HTERT RPE-1 (cell line): ENCODE data around the gene DOCK1.

Source experiments
- in situ Hi-C: fragments of 300-500 bp; cut with MboI; formaldehyde crosslinking; loops from 4 replicates; pipeline ENCODE4 v1.14.3; 2020; ENCODE audit warnings: low sequenced_read_pairs

Gene DOCK1

GRCh38 chr10:127129104-127129503 lies 223.9 kb downstream of the DOCK1 start:
- in situ Hi-C loops: no loop called here

GRCh38 chr10:127132451-127132850 lies 227.2 kb downstream of the DOCK1 start:
- in situ Hi-C loops: no loop called here

GRCh38 chr10:127133225-127133624 lies 228.0 kb downstream of the DOCK1 start:
- in situ Hi-C loops: no loop called here

GRCh38 chr10:127133672-127134500 lies 228.7 kb downstream of the DOCK1 start:
- in situ Hi-C loops: no loop called here

GRCh38 chr10:127135844-127136577 lies 230.8 kb downstream of the DOCK1 start:
- in situ Hi-C loops: no loop called here

- in situ Hi-C loops: no loop called here
Observed at GRCh38 chr10:127137391-127137790, 232.2 kb downstream of the DOCK1 start.

- in situ Hi-C loops: no loop called here
Observed at GRCh38 chr10:127142136-127142535, 236.9 kb downstream of the DOCK1 start.

- in situ Hi-C loops: no loop called here
Observed at GRCh38 chr10:127142856-127143255, 237.6 kb downstream of the DOCK1 start.

DNA sequence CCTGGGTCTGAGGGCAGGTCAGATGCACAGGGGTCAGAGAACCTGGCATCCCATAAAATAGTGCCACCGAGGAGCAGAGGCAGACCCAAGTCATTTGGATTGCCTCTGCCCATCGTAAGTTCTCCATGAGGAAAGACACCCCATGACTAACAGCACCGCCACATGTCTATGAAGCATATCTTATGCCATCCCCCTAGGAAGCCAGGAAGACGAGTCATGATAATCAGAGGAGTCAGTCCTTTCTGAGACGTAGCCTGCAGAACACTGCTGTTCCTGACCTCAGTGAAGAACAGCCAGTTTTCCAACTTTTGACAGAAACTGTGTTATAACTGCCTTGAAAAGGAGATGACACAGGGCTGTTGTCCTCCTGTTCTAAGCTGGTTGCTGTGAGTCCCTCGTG lies 239.9 kb downstream of the DOCK1 start:
- in situ Hi-C loops: no loop called here

DNA sequence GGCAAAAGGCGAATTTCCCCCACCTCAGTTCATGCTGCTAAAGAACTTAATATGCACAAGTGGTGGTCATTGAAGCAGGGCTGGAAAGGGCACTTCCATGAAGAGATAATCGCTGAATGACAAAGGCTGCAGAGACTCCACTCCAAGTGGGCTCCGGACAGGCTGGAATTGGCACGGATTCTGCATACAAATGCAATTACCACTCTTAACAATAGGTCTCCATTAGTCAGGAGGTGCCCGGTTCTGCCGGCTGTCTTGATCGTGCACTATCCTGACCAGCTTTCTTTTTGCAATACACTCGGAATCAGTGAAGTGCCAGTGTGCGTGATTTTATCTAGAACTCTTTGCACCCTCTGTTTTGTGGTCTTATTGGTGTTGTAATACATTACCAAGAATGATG lies 241.4 kb downstream of the DOCK1 start:
- in situ Hi-C loops: no loop called here

- in situ Hi-C loops: no loop called here
Observed at GRCh38 chr10:127148066-127148932, 243.1 kb downstream of the DOCK1 start.

DNA sequence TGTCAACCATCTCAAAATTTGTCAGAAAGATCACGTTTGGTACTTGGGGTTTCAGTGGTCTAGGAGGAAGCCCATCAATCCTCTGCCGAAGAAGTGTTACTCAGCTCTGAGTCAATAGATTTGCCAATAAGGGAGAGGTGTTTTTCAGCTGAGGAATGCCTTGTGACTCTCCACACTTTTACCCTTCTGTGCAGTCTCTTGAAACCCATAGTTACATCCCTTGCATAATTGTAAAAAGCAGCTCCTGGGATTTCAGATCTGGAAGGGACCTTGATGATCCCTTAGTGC lies 243.6 kb downstream of the DOCK1 start:
- in situ Hi-C loops: no loop called here

- in situ Hi-C loops: no loop called here
Observed at GRCh38 chr10:127149501-127150081, 244.4 kb downstream of the DOCK1 start.

DNA sequence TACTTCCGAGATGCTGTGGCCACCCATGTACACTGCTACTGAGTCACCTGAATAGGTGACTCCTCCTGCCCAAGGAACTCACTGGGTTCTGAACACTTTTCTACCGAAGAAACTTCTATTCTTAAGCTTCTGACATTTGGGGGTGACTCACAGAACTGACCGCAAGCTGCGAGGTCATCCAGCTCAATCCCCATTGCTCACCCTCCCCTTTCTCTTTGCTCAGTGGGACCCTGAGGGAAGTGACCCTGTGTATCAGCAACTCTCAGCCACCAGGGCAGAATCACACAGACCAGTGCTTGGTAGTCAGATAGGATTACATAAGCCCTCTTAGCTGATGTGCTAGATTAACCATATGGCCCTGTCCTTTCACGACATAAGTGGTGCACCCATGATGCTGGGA lies 244.9 kb downstream of the DOCK1 start:
- in situ Hi-C loops: no loop called here

DNA sequence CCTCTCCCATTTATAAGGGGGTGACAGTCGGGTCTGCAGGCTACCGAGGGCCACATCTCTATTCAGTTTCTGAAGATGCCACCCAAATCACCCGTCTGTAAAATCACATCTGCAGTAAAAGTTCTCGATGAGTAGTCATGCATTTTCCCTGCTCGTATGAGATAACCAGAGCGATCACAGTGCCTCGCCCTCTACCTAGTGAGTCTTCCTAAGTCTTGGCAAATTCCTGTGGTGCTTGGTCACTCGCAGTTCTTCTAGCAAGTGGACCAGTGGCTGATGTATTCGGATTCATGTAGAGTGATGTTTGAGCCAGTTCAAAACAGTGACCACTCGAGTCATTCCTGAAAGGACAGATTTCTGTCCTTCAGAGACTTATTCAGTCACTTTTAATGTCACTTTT lies 246.3 kb downstream of the DOCK1 start:
- in situ Hi-C loops: no loop called here

DNA sequence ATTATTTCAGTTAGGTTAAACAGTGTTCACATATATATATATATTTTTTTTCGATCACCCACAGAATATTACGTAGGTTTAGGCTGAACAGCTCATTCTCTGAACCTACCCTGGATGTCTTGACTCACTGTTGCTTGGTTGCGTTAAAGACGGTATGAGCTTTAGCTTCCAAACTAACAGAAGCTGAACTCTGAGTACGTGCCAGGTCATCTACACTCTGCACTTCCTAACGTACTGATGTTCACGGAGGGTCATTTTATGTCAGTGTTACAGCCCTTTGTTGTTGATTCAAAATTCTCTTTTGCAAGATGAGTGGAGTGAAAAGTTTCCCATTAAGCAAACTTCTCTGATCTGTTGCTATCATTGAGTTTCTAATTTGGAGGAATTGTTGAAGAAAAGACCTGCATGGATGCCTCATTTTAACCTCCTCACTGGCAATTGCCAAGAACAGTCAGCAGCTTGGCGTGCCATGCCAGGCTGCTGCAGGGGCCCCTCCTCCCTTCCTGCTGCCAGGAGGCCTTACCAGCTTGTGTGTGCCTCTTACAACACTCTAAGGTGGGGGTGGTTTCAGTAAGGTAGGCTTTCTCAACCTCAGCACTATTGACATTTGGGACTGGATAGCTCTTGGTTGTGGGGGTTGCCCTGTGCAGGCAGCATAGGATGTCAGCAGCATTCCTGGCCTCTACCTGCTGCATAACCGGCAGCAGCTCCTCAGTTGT lies 246.9 kb downstream of the DOCK1 start:
- in situ Hi-C loops: no loop called here

- in situ Hi-C loops: no loop called here
Observed at GRCh38 chr10:127153181-127153580, 248.0 kb downstream of the DOCK1 start.

DNA sequence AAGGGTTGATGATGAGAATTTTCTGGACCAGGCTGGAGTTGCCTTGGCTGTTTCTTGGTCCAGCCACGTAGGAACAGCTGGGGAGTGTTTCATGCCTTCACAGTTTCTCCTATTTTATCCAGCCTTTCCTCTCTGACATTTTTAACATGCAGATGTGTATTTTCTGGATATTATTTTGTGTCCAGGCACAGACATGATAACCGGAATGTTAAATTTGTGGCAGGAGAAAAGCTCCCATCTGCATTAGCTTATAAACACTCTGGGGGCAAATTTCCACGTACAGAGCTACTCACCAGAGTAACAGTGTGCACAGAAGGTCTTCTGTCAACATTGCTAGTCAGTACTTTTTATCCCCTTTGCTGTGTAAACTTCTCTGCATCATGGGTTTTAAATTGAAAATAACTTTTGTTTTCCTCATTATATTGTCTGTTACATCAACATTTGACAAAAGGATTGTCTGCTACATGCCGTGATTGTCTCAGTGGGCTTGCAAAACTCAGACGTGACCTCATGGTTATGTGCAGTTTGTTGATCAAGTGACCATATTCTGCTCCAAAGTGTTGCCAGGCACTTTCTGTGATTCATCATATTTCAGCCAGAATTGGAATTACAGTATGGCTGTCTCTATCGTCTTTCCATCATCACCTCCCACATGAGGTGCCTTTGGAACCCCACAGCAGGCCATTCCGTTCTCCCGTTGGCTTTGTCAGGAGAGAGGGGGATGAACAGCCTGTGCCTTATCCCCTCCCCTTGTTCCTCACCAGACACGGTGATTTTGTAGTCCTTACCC lies 249.8 kb downstream of the DOCK1 start:
- in situ Hi-C loops: no loop called here

GRCh38 chr10:127157089-127157488 lies 251.9 kb downstream of the DOCK1 start:
- in situ Hi-C loops: no loop called here
